Type B pancreatic cell (in vitro differentiated cells): ENCODE measurements around the gene HOXD10. TPM values are rescaled to one million over a fixed set of nuclear protein-coding genes. Genes with fewer than 3 reads are reported as not detected.
A peak's percentile ranks its signal among the peaks of the same experiment; 100 is the strongest.

ENCODE experiments used
- DNase-seq: peaks from one replicate; pipeline ENCODE4 v3.0.0; 2021; ENCODE audit warnings: mixed read lengths; ENCODE audit not compliant: unreplicated experiment; ENCODE audit errors: extremely low spot score
- H3K27ac Mint-ChIP-seq: 2 replicates; pipeline ENCODE4 v1.8.0; 2021; ENCODE audit warnings: mild to moderate bottlenecking, mixed read lengths
- H3K27me3 Mint-ChIP-seq: 2 replicates; pipeline ENCODE4 v1.8.0; 2021; ENCODE audit warnings: mixed read lengths
- H3K36me3 Mint-ChIP-seq: 2 replicates; pipeline ENCODE4 v1.8.0; 2021; ENCODE audit warnings: mixed read lengths
- H3K4me1 Mint-ChIP-seq: one replicate; pipeline ENCODE4 v1.8.0; 2021; ENCODE audit warnings: mixed read lengths; ENCODE audit not compliant: unreplicated experiment
- H3K4me3 Mint-ChIP-seq: 2 replicates; pipeline ENCODE4 v1.8.0; 2021; ENCODE audit warnings: mild to moderate bottlenecking, mixed read lengths
- H3K9me3 Mint-ChIP-seq: 2 replicates; pipeline ENCODE4 v1.8.0; 2021; ENCODE audit warnings: mixed read lengths
- total RNA-seq: library from RNA; stranded (reverse); gene quantifications from 2 replicates; pipeline ENCODE4 v1.2.1, GENCODE V29; 2021; ENCODE audit warnings: low replicate concordance
- TF ChIP-seq, protein P1 (sequence below): fragments of 200-600 bp; sonication (generic); conservative IDR thresholded peaks from 2 replicates; pipeline ENCODE4 v1.5.0; 2021; ENCODE audit warnings: antibody characterized with exemption, mild to moderate bottlenecking

Gene HOXD10
- total RNA-seq, 1 donor from 2014 or later = 0.56 TPM

DNA sequence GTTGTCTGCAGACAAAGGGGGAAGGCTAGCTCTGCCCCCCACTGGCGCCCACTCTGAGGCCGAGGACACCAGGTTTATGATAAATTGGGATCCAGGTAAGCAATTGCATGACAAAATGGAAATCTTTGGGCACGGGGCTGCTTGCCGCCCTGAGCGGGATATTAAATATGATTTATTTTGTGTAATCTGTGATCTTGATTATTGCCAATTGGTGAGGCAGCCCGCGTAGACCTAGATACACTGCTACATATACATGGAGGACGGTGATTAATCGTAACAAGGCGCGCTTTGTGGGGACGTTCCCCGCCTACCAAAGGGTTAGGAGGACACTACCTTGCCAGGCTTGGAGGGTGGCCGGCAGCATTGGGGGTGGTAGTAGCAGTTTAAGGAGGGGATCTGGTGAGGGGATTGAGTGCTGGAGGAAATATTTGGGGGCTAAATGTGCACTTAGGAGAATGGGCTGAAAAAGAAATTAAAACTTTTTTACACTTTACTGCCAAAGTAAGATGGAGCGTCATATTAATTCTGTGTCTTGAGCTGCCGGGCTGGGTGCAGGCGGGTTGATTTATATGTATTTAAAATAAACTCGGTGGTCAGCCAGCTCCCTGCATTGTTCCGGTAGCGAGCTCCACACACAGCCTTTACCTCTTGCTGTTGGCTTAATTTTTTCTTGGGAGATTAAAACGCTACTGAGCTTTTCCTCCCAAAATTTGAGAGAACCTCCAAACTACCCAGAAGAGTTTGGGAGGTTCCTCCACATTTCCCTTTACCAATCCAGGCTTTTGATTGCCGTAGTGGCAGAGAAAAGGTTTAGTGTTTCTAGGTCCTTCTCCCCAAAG lies 44.6 kb downstream of the HOXD10 start:
- H3K9me3 Mint-ChIP-seq = no peaks in the 10 kb centered on the region

DNA sequence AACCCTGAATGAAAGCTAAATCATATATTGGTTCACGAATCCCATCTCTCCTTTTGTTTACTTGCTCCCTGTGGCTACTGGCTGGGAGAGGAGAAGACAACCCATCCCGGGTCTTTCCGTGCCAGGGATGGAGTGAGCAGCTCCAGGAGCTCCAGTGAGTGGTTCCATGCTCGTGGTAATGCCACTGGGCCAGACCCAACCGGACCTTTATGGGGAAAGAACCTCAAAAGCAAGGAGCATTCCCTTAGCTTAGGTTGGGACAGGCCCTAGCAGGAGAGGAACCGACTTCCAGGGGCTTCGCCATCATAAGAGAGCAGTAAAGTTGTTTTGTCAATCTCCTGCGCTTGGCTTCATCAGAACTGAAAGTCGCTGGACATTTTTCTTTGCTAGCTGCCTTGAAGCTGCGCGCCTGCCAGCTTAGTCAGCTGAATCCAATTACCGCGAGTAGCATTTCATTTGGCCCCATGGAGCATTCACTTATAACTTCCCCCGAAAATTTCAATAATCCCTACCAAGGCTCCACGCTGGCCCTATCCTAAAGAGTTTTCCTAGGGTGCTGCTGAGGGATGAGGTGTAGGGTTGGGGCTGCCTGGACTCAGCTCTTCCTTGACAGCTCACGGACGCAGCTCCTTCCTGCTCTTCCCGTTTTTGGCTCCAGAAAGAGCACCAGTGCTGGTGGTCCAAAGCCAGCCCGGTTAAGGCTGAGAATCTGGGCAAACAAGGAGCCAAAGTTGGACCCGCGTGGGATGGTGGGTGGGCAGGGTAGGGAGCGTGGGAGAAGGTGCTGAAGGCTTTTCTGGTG lies 45.4 kb downstream of the HOXD10 start:
- no peaks in the 10 kb centered on the region for H3K9me3 Mint-ChIP-seq
- H3K36me3 Mint-ChIP-seq = peaks cover 5% of the 10 kb centered on the region
- H3K27ac Mint-ChIP-seq = peak overlapping the region; percentile 64
- H3K4me1 Mint-ChIP-seq = peaks cover 51% of the 10 kb centered on the region
- DNase-seq = no peak
- H3K4me3 Mint-ChIP-seq = peak overlapping the region; percentile 88
- TF ChIP-seq, protein P1, sequence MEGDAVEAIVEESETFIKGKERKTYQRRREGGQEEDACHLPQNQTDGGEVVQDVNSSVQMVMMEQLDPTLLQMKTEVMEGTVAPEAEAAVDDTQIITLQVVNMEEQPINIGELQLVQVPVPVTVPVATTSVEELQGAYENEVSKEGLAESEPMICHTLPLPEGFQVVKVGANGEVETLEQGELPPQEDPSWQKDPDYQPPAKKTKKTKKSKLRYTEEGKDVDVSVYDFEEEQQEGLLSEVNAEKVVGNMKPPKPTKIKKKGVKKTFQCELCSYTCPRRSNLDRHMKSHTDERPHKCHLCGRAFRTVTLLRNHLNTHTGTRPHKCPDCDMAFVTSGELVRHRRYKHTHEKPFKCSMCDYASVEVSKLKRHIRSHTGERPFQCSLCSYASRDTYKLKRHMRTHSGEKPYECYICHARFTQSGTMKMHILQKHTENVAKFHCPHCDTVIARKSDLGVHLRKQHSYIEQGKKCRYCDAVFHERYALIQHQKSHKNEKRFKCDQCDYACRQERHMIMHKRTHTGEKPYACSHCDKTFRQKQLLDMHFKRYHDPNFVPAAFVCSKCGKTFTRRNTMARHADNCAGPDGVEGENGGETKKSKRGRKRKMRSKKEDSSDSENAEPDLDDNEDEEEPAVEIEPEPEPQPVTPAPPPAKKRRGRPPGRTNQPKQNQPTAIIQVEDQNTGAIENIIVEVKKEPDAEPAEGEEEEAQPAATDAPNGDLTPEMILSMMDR = no peak
- peaks cover 95% of the 10 kb centered on the region for H3K27me3 Mint-ChIP-seq

More for the DNA sequence above, 44.6 kb downstream of the HOXD10 start:
- Mint-ChIP-seq H3K27ac (peak overlapping the region; percentile 64), H3K4me1 (peaks cover 48% of the 10 kb centered on the region), H3K36me3 (no peaks in the 10 kb centered on the region), H3K27me3 (peaks cover 93% of the 10 kb centered on the region), H3K4me3 (peak overlapping the region; percentile 88)
- TF ChIP-seq, protein P1 = no peak
- no peak for DNase-seq

DNA sequence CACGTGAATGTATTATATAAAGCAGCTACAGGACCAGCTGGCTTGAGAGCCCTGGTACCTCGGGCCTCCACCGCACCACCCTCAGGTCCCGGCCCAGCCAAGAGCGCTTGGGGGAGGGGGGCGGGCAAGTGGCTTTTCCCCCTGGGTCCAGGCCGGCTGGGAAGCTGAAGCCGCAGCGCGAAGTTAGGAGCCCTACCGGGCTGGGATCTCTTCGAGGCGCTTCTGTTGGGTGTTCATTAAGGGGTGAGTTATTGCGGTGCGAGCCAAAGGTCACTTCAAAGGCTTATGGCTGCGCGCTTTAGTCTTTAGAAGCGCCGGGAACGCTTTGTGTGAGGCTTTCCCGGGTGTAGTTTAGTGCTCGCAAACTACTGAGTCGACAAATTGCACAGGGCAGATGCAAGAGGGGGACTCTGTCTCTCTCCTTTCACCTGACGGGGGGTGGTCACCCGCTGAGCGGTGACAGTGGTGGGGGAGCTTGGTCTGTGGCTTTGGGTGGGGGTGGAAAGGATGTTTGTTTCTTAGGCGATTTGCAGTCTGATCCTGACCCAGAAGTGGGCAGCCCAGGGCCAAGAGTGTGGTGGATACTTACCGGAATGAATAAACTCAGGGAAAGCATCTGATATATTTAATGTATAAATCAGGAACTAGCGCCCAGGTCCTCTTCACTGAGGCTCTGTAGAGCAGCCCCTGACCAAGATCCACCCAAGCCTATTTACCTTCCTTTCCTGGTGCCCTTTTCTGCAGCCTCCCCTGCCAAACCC lies 46.5 kb downstream of the HOXD10 start:
- Mint-ChIP-seq H3K9me3 (no peaks in the 10 kb centered on the region), H3K4me3 (peak overlapping the region; percentile 87), H3K27ac (peak overlapping the region; percentile 89), H3K4me1 (peaks cover 49% of the 10 kb centered on the region), H3K36me3 (peaks cover 13% of the 10 kb centered on the region), H3K27me3 (peaks cover 96% of the 10 kb centered on the region)
- TF ChIP-seq, protein P1 = no peak
- no peak for DNase-seq

DNA sequence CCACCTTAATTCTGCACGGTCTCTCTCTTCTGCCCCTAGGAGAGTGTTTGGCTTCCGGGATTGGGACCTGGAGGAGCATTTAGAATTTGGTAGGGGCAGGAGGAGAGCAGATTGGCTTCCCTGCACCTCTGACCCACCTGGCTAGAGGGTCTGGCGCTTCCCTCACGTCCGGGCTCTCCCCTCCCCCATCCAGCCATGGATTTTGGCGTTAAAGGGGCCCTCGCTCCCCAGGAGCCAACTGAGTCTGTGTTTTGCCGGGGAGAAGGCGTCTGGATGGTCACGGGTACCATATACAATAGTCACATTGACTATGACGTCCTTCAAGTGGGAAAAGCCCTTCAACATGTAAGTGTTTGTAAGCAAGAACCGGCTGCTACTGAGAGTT lies 47.1 kb downstream of the HOXD10 start:
- peaks cover 90% of the 10 kb centered on the region for H3K27me3 Mint-ChIP-seq
- DNase-seq = no peak
- H3K27ac Mint-ChIP-seq = peak overlapping the region; percentile 89
- peaks cover 44% of the 10 kb centered on the region for H3K4me1 Mint-ChIP-seq
- TF ChIP-seq, protein P1 = no peak
- no peaks in the 10 kb centered on the region for H3K9me3 Mint-ChIP-seq
- peaks cover 13% of the 10 kb centered on the region for H3K36me3 Mint-ChIP-seq
- peak overlapping the region; percentile 87 for H3K4me3 Mint-ChIP-seq

DNA sequence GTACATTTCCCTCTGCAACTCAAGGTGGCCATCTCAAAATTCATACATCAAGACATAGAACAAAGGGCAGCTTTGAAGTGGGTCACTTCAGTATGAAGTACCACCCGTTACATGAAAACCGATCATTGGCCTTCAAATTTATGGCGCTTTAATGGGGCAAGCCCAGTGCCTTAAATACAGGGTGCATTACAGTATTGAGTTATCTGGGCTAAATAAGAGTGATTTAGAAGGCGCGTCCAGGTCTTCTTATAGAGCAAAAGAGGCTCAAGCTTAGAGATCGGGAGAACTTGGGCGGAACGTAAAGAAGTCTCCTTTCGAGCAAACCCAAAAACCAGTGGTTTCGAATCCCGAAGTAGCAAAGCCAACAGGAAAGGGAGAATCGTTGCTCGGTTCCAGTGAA lies 47.6 kb downstream of the HOXD10 start:
- TF ChIP-seq, protein P1 = no peak
- peaks cover 44% of the 10 kb centered on the region for H3K4me1 Mint-ChIP-seq

More for the DNA sequence above, 47.6 kb downstream of the HOXD10 start:
- Mint-ChIP-seq H3K36me3 (peaks cover 13% of the 10 kb centered on the region), H3K27me3 (peaks cover 89% of the 10 kb centered on the region), H3K4me3 (peak overlapping the region; percentile 87), H3K9me3 (no peaks in the 10 kb centered on the region), H3K27ac (peak overlapping the region; percentile 89)
- DNase-seq = no peak
